BJ (cell line): ENCODE results near the gene RAD9A. TPM values are rescaled to one million over a fixed set of nuclear protein-coding genes. Genes with fewer than 3 reads are reported as not detected.

Experiments used
- CTCF ChIA-PET: fragments of 350-600 bp; formaldehyde crosslinking; extraction: SDS; loops from one replicate; lab custom pipeline; 2021; ENCODE audit warnings: antibody characterized with exemption, inconsistent platforms; lab: Yijun Ruan, JAX
- POLR2A ChIA-PET: fragments of 300-600 bp; sonication (Branson Sonifier 250); formaldehyde crosslinking; extraction: SDS; loops from one replicate; lab custom pipeline; 2021; ENCODE audit warnings: antibody characterized with exemption; lab: Charles Lee
- DNase-seq: peaks from one replicate; pipeline ENCODE4 v3.0.0-alpha.2; 2011; ENCODE audit warnings: low read depth
- H3K27me3 ChIP-seq: 2 replicates; pipeline ENCODE4 v1.6.0; 2011; ENCODE audit warnings: low read length; ENCODE audit not compliant: control insufficient read depth, insufficient read depth
- H3K36me3 ChIP-seq: 2 replicates; pipeline ENCODE4 v1.5.1; 2011; ENCODE audit warnings: low read length; ENCODE audit not compliant: control insufficient read depth, insufficient read depth
- H3K4me3 ChIP-seq: 2 replicates; pipeline ENCODE4 v1.5.1; 2011; ENCODE audit warnings: low read depth, mild to moderate bottlenecking, control low read depth, low read length
- CTCF ChIP-seq: IDR thresholded peaks from 2 replicates; pipeline ENCODE4 v1.5.1; 2011; ENCODE audit warnings: low read depth, mild to moderate bottlenecking, control low read depth, inconsistent platforms, low read length, moderate library complexity; ENCODE audit not compliant: insufficient read depth
- polyA plus RNA-seq: library from polyadenylated mRNA; depleted of rRNA; stranded (reverse); fragments of >200 nt; gene quantifications from 2 replicates; pipeline ENCODE4 v1.2.3, GENCODE V29; 2011

Gene RAD9A
- polyA plus RNA-seq, 1 experiment, result 10.7 TPM

GRCh38 chr11:67347964-67348749 is 43.6 kb upstream of the RAD9A start:
- Histone ChIP-seq H3K27me3 (no peaks in the 10 kb centered on the region), H3K4me3 (no peak overlapping the region), H3K36me3 (no peaks in the 10 kb centered on the region)
- ChIA-PET POLR2A (no interaction called here), CTCF (interaction anchor here (1.4 to 20.3 kb wide), 8 partner anchors 8 to 85 kb away, joined by 5 to 892 read pairs (median 25); partner anchors contain the start of genes CLCF1 and RAD9A)
- TF ChIP-seq CTCF, result no peak
- no peak for DNase-seq

- ChIA-PET CTCF (interaction anchor here (0.7 to 20.3 kb wide), 5 partner anchors 18 to 281 kb away, joined by 3 to 892 read pairs (median 5); partner anchors contain the start of genes CLCF1 and RAD9A), POLR2A (interaction anchor here (0.8 kb wide), 1 partner anchor 9 kb away, joined by 3 read pairs; no protein-coding TSS in a partner anchor)
- H3K4me3 ChIP-seq, result no peak overlapping the region
- DNase-seq, result no peak
- H3K27me3 ChIP-seq, result no peaks in the 10 kb centered on the region
- H3K36me3 ChIP-seq, result no peaks in the 10 kb centered on the region
- no peak for TF ChIP-seq CTCF
Measured at GRCh38 chr11:67349036-67349435, 42.8 kb upstream of the RAD9A start.

GRCh38 chr11:67349457-67349856 is 42.3 kb upstream of the RAD9A start:
- POLR2A ChIA-PET, result interaction anchor here (0.8 kb wide), 1 partner anchor 8 kb away, joined by 3 read pairs; no protein-coding TSS in a partner anchor
- Histone ChIP-seq H3K36me3 (no peaks in the 10 kb centered on the region), H3K27me3 (no peaks in the 10 kb centered on the region), H3K4me3 (no peak overlapping the region)
- TF ChIP-seq CTCF, result no peak
- CTCF ChIA-PET, result interaction anchor here (1.2 to 20.3 kb wide), 8 partner anchors 13 to 296 kb away, joined by 3 to 892 read pairs (median 8); partner anchors contain the start of genes ANKRD13D, CLCF1, PPP1CA and RAD9A
- DNase-seq, result no peak

GRCh38 chr11:67349928-67350465 is 41.8 kb upstream of the RAD9A start:
- Histone ChIP-seq H3K27me3 (no peaks in the 10 kb centered on the region), H3K36me3 (no peaks in the 10 kb centered on the region), H3K4me3 (no peak overlapping the region)
- TF ChIP-seq CTCF, result no peak
- CTCF ChIA-PET, result interaction anchor here (0.6 to 20.3 kb wide), 11 partner anchors 11 to 297 kb away, joined by 3 to 892 read pairs (median 5); partner anchors contain the start of genes ANKRD13D, CLCF1, PPP1CA and RAD9A
- POLR2A ChIA-PET, result interaction anchor here (0.7 kb wide), 2 partner anchors 49 to 51 kb away, joined by 9 to 29 read pairs; no protein-coding TSS in a partner anchor
- DNase-seq, result no peak
